ENCODE measurements around the gene ATOH8.

The ATOH8 gene

DNA sequence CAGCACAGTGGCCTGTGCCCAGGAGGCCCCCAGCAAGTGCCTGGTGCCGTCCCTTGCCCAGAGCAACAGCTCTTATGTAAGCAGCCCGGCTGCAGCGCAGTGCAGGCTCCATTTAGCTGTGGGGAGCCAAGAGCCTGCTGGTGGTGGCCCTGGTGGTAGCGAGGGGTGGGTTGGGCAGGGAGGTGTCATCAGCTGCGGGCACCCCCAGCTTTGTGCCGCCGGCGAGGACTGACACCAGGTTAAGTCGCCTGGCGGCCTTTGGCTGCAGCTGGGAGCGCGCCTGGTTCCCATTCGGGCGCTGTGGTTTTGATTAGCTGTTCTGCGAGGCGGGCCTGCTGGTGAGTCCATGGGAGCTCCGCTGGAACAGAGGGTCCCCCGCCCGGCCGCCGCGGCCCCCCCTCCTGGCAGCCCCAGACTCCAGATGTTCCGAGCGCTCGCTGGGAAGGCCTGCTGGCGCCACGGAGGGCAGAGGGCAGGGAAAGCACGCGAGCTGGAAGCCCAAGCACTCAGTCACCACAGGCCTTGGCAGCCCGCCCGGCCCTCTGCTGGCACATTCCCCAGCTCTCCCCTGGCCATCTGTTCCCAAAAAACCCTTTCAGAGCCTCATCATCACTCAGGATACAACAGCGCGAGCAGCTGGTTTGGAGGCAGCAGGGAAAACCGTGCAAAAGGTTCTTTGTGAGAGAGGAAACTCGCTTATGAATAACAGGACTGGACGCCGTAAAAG, 18.4 kb downstream of the ATOH8 start:
- no peak for DNase-seq

DNA sequence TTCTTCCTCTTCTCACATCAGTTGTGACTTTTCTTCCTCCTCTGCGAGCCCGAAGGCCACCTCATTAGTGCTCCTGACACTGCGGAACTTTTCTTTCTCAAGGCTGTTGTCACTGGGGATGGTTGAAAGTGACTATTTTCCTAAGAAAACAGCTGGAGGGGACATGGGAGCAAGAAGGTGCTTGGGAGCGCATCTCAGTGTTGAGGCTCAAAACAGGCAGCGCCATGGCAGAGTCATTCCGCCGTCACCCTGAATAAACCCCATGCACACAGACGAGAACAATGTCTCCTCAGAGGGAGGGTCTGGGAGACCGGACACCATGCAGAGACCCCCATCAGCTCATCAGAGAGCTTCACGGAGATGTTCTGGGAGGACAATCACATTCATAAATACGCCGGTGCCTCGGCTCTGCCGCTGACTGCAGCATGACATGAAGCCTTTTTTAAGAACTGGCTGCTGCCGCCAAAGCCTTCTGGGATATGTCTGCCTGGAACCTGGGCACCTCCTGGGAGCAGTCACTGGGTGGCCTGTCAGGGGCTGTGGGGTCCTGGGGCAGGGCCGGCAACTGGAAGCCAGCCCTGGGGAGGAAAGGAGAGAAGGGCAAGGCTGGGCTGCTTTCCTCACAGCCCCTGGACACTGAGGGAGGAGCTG, 19.2 kb downstream of the ATOH8 start:
- no peak for DNase-seq

DNA sequence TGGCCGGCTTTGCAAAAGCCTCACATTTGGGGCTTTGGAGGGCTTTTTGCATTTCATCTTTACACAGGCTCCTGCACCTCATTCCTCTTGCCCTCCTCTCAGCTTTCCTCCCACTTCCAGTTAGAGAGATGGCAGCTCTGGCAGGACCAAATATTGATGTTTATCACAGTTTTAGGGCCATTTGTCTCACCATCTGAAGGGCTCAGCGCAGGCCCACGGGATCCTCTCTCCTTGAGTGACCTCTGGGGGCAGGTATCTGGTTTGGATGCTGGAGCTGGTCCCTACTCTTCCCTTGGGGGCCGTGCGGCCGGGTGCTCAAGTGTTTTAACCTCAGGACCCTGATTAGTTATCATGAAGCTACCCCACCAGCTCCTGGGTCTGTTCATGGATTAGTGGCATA, 19.9 kb downstream of the ATOH8 start:
- DNase-seq, result no peak

DNA sequence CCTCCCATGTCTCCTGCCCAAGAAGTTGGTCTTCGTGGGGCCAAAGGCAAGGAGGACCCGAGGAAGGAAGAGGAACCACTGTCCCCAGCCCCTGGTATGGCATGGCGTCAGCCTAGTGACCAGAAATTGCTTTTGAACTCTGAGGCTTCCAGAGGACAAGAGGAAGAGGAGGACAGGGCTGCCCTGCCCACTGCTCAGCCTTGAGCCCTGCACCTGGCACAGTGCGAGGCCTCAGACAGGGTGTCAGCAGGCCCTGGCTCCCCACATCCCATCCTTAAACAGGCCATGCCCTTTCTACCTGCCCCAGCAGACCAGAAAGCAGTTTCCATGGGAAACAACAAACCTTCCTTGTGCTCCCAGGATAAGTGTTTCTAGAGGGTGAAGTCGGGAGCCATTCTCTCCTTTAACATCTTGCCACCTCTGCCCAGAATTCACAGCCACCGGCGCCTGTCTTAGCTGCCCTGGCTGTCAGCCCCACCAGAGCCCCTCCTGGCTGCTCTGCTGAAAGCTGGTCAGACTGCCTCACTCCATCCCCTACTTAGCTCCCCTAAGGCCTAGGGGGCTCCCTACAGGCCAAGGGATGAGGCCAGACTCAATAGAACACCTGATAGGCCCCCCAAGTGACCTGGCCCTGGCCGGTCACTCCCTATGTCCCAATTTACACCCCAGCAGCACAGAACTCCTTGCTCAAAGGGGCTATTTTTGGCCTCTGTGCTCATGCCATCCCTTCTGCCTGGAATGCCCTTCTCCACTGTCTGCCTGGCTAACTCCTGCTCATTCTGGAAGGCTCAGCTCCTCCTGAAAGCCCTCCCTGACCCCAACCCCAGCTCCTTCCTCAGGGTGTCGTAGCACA, 20.6 kb downstream of the ATOH8 start:
- DNase-seq, result no peak

DNA sequence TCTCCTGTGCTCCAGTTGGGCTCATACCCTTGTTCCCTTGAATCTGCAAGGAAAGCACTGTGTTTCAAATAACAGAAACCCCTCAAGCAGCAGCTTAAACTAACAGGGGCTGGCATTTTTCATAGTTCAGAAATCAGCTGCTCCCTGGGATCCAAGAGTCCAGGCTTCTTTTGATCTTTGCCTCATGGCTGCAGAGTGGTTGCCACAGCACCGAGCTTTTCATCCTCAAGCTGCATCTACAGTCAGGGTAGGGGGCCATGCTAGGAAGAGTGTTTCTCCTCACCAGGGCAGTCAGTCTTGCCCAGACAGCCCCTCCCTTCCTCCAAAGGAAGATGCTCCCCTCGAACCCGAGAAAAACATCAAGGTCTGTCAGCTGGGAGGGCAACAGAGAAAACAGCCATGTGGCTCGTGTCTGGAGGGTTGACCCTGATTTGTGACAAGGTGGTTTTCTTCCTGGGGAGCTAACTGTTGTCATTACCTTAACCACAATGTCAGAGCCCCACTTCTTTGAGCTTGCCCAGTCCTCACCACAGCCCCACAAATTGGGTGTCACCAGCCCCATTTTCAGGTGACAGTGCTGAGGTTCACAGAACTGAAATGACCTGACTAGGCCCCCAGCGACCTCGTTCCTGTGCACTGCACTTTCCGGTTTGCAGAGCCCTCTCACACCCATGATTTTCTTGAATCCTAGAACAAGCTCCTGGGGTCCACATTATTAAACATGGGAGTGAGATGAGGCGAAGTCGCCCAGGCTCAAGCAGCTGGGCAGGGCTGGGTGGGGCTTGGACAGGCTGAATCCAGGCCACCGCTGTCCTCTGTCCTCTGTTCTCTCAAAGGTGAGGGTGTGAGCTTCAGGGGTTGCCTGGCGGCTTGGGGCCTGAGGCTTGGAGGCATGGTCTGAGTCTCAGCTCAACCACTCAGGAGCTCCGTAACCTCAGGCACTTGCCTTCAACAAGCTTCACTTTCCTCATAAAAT, 21.9 kb downstream of the ATOH8 start:
- no peak for DNase-seq

DNA sequence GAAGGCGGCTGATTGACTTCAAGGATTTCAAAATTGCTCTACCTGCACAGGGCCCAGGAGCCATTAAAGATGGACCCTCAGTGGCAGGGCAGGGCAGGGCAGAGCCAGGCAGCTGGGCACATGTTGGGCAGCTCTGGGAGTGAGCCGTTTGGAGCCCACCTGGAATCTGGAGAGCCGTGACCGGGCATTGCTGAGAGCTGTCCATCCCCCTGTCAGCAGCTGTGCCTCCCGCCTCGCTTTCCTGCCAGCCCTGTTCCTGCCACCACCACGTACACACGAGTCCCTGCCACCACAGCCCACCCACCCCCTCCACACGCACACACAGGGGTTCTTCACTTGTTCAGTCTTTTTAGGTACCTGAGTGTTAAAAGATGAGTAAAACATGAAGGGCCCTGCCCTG, 22.9 kb downstream of the ATOH8 start:
- DNase-seq, result no peak

DNA sequence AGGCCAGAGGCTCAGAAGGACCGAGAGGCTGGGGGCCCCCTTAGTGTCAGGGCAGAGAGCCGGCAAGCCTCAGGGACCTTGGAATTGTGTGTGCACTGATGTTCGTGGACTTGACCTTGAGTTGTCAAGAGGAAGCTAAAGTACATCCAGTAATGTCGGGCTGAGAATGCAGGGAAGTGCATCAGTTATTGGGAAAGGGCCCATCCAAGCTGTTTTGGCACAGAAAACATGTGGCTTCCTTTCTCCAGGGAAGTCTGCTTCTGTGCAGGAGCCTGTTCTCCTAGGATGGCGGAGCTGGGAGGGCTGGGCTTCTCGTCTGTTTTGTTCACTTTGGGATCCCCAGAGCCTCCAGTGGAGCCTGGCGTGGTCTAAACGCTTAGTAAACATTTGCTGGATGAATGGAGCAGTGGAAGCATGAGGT, 23.7 kb downstream of the ATOH8 start:
- DNase-seq, result no peak

DNA sequence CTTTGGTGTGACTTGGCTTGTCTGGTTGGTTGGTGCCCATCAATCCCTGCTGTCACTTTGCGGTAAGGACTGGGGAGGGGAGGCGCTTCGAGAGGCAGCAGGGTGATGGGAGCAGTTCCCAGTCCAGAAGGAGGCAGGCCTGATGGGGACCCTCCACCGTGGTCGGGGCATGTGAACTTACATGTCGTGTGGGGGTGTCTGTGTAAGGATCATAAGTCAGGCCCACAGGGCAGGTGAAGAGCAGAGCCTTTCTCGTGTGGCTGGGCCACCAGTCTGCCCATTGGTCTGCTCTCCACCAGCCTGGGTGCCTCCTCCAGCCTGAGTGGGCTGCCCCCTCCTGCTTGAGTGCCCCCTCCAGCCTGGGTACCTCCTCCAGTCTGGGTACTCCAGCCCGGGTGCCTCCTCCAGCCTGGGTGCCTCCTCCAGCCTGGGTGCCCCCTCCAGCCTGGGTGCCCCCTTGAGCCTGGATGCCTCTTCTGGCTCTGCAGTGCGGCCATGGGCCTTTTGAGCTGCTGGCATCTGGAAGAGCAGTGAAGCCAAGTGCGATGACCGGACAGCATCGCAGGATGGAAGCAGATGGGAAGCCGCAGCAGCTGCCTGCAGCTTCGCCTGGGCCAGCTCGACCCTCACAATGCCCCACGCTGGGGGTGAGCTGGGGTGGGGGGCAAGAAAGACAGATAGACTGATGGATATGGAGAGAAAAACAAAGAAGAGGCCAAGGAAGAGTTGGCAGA, 25.0 kb downstream of the ATOH8 start:
- DNase-seq, result no peak

DNA sequence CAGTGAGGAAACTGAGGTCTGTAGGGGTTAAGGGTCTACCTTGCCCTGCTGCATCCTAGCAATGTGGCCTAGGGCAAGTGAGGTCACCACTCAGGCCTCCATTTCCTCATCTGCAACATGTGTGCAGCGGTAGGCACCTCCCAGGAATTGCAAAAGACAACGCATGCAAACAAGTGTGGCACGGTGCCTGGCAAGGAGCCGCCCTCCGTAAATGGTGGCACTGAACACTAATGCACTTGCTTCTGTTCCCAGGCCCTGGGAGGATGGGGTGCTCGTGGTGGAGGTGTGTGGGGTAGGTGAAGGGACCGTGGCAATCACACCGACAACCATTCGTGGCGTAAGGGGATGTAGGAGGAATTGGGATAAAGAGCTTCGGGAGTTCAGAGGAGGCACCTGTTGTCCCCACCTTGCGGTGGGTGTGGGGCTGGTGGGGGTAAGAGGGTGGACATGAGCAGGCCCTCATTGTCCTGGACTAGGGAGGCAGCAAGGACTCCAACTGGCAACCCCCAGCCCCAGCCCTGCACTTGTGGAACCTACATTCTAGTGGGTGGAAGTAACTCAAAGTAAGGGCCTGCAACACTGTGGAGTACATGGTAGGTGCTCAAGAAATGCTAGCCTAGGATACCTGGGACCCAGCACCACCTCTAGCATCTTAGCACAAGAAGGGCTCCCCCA, 26.0 kb downstream of the ATOH8 start:
- DNase-seq, result no peak

DNA sequence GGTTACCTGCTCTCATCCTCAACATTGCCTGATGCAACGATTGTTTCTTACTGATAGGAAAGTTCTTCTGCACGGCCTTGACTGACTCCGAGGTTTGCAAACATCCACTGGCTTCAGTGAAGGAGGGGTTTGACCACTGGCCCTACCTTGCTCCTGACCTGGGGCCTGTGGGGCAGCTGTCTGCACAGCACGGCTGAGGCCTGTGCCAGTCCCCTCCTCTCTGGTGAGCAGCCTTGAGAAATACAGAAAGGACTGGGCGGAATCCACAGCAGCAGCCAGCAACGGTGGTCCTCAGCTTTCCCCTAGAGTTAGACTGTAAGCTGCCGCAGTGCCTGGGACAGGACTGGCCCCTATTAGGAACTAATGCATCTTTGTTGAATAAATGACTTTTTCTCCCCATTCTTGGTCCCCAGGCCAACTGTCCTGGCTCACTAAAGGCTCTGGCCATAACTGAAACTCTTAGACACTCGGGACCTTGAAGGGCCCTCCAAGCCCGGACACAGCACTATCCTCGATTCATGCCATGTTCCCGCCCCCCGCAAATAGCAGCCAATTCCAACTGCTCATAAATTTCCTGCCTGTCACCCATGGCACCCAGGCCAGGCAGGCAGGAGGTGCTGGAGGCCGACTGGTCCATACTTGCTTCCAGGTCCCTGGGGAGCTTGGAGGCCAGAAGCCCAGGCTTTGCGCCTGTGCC, 26.7 kb downstream of the ATOH8 start:
- no peak for DNase-seq

DNA sequence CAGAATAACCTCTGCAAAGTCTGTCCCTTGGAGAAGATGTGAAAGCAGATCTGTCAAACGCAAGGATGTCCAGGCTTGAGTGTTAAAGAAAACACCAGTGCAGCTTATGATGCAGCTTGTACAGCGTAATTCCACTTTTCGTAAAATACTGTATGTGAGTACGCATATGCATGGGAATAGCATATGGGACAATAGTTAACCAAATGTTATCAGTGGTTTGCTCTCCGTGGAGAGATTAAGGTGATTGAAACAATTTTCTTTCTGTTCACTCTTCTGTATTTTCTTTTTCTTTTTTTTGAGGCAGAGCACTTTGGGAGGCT, 27.2 kb downstream of the ATOH8 start:
- no peak for DNase-seq

DNA sequence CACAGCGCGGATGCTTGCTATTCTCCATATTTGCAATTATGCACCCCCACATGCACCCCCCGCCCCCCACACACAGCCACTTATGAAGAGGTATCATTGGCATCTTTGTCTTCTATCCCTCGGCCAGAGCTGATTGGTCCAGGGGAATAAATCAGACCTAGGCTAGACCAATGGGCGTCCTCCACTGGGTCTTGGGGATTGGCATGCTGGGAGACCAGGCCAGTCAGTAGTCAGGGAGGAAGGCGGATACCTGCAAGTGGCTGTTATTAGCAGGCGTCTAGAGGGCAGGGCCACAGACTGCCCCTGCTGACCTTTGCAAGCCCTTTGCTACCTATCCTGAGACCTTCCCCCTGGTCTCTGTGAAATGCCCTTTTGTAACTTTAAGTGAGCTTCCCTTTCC, 30.0 kb downstream of the ATOH8 start:
- no peak for DNase-seq

DNA sequence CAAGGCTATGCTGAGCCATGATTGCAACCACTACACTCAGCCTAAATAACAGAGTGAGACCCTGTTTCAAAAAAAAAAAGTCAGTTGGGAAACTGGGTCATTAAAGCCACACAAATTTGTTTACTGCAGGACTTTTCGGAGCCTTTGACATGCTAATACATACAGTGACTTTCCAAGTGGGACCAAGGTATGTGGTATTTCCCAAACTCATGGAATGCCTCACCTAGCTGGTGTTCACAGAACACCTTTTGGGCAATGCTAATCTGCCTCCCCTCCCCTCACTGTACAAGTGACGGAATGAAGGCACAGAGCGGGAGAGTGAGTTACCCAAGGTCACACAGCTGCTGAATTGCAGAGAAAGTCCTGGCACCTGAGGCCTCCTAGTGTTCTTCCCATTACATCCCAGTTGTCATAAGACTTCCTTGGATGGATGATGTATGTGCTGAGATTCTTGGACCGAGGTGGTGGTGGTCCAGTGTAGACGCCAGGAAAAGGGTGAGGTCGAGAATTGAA, 30.7 kb downstream of the ATOH8 start:
- DNase-seq, result no peak

DNA sequence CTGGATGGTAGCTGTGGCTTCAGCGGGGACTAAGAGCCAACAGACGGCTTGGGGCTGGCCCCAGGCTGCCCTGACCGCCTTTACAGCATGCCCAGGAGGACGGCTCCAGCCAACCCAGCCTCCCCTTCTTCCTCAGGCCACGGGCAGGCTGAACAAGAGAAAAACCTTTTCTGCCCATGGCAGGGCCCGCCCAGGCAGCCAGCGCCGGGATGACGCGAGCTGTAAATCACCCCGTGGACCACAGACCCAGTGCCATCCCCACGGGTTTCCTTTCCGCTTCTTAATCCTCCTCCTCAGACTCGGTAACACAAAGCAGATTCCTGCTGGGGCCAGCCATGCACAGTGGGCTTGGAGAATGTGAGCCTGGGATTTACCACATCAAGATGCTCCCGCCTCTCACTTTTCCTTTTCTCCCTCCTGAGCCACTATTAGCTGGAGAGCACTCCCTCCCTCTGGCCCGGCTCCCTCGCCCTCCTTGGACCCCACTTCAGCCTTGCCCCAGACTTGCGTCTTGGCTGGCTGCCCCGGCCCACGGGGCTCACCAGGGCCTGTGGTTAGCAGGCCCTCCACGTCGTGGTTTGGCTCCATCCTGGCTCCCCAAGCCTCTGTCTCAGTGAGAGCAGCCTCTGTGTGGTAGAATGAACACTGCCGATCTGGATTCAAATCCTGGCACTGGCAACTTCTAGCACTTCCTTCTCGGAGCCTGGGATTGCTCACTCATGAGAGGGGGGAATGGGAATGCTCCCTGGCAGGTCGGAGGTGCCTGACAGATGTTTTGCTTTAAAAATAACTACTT, 31.4 kb downstream of the ATOH8 start:
- no peak for DNase-seq

DNA sequence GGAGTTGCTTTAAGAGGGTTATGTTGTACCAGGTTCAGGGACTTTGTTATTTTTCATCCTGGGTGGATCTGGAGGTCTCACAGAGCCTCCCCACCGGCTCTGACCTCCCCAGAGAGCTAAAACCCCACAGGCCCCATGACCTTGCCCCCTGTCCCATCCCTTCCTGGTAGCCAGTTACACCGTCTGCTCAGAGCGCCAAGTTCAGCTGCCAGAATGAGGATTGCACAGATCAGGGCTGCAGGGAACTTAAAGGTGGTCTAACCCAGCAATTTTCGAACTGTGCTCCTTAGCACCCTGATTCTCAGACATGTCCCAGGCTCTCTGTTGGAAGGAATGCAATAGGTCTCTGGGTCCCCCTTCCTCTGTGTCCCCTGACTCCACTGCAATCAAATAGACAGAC, 32.1 kb downstream of the ATOH8 start:
- DNase-seq, result no peak

DNA sequence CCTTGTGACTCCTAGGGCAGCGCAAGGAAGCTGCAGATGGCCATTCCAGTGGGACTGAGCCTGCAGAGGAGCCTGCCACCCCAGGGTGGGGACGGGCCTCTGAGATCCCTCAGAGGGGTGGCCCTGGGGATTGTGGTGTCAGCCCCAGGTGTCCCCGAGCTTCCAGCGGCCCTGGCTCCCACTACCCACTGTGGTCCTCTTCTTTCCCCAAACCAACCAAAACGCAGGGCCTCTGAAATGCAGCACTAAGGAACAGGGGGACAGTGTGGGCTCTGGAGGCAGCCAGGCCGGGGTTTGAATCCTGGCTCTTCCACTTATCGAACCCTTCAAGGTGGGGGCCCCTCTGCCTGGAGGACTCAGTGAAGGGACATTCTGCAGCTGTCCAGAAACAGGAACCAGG, 32.7 kb downstream of the ATOH8 start:
- DNase-seq, result no peak

DNA sequence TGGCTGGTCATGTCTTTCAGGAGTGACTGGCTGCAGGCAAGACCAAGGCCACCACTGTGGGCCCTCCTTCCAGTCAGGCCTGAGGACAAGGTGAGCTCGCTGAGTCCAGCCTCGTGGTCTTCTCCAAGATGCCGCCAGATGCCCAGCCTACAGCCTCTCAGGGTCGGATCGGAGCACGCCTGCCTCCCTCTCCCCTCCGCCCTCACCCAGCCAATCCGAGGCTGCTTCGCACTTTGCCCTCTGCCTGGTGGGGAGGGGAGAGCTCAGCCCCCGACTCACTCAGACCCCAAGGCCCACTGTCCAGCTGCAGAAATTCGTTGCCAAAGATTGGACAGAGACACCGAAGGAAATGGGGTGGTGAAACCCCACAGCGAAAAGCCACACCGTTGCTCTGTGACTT, 33.1 kb downstream of the ATOH8 start:
- no peak for DNase-seq

DNA sequence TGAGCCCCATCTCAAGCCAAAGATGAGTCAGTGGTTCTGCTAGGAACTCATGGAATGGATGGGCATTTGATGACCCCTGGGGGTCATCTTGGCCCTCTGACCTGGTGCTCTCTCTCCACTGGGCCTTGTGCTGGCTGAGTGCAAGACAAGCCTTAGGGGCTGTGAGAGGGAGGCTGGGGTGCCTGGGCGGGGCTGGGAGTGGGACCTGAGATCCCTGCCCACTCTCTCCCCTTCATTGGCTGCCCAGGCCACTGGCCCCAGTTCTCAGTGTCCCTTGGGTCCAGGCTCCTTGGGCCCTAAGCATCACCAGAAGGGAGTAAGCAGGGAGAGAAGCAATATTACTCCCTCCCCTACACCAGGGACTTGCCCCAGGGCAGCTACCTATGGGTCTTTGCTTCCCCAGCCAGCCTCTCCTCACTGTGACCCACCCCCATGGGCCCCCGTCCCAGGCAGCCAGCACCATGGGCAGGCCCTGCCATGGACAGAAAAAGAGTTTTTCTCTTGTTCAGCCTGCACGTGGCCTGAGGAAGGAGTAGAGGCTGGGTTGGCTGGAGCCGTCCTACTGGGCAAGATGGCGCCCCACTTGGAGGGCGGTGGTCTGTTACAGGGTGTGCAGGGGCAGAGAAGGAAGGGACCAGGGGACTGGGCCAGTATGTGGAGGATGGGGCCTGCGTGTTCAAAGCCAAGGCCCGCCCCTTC, 33.6 kb downstream of the ATOH8 start:
- no peak for DNase-seq

DNA sequence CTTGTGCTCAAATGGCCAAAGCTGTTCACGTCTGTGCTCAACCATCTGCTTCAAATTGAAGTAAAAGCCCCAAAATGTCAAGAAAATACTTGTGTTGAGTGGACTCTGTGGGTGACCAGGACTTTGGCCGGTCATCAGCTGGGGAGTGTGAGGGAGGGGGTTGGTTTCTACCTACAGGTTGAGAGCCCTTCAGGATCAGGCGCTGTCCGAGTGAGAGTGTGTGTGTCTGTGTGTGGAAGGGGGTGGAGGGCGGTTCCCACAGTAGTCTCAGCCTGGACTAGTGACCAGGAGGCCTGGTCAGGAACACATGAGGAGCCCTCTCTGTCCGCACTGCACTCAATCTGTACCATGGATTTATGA, 34.2 kb downstream of the ATOH8 start:
- no peak for DNase-seq
